Astrocyte (in vitro differentiated cells and primary cell): ENCODE measurements around the gene SPDL1. TPM values are rescaled to one million over a fixed set of nuclear protein-coding genes. Genes with fewer than 3 reads are reported as not detected.

Experiments
- DNase-seq: peaks from one replicate; pipeline ENCODE4 v3.0.0-alpha.2; 2010; ENCODE audit warnings: low read depth
- FAIRE-seq: peaks from 2 replicates; lab custom pipeline; 2011; peaks lifted over from hg19 to GRCh38; lab: Jason Lieb, UNC
- H2AFZ ChIP-seq: 2 replicates; pipeline ENCODE4 v1.6.0; 2012; ENCODE audit warnings: low read depth, low read length, inconsistent platforms
- H3K27ac ChIP-seq: 2 replicates; pipeline ENCODE4 v1.5.1; 2011; ENCODE audit warnings: low read depth, low read length, inconsistent platforms
- H3K27me3 ChIP-seq: 2 replicates; pipeline ENCODE4 v1.6.0; 2011; ENCODE audit warnings: low read length, inconsistent platforms; ENCODE audit not compliant: insufficient read depth
- H3K36me3 ChIP-seq: 2 replicates; pipeline ENCODE4 v1.5.1; 2011; ENCODE audit warnings: low read length, inconsistent platforms; ENCODE audit not compliant: insufficient read depth
- H3K4me1 ChIP-seq: 2 replicates; pipeline ENCODE4 v1.5.1; 2011; ENCODE audit warnings: low read length, inconsistent platforms; ENCODE audit not compliant: insufficient read depth
- H3K4me2 ChIP-seq: 2 replicates; pipeline ENCODE4 v1.6.0; 2012; ENCODE audit warnings: low read length, inconsistent platforms
- H3K4me3 ChIP-seq: 2 replicates; pipeline ENCODE4 v1.5.1; 2011; ENCODE audit warnings: low read depth, mild to moderate bottlenecking, low read length, inconsistent platforms; ENCODE audit not compliant: insufficient read depth
- H3K79me2 ChIP-seq: 2 replicates; pipeline ENCODE4 v1.6.0; 2012; ENCODE audit warnings: mild to moderate bottlenecking, low read length, inconsistent platforms; ENCODE audit not compliant: insufficient read depth
- H3K9ac ChIP-seq: 2 replicates; pipeline ENCODE4 v1.6.0; 2012; ENCODE audit warnings: mild to moderate bottlenecking, low read length, inconsistent platforms
- H3K9me3 ChIP-seq: 2 replicates; pipeline ENCODE4 v1.5.1; 2012; ENCODE audit warnings: low read depth, mild to moderate bottlenecking, low read length, inconsistent platforms; ENCODE audit not compliant: insufficient read depth
- H4K20me1 ChIP-seq: 2 replicates; pipeline ENCODE4 v1.6.0; 2012; ENCODE audit warnings: low read length, inconsistent platforms; ENCODE audit not compliant: insufficient read depth
- H3K27ac Mint-ChIP-seq: one replicate; pipeline ENCODE4 v1.8.0; 2021; ENCODE audit warnings: mild to moderate bottlenecking, mixed read lengths; ENCODE audit not compliant: unreplicated experiment
- H3K27me3 Mint-ChIP-seq: one replicate; pipeline ENCODE4 v1.8.0; 2021; ENCODE audit warnings: low read depth, mixed read lengths; ENCODE audit not compliant: unreplicated experiment
- H3K36me3 Mint-ChIP-seq: one replicate; pipeline ENCODE4 v1.8.0; 2021; ENCODE audit warnings: low read depth, mixed read lengths; ENCODE audit not compliant: unreplicated experiment
- H3K4me1 Mint-ChIP-seq: one replicate; pipeline ENCODE4 v1.8.0; 2021; ENCODE audit warnings: low read depth, mixed read lengths; ENCODE audit not compliant: unreplicated experiment
- H3K4me3 Mint-ChIP-seq: one replicate; pipeline ENCODE4 v1.8.0; 2021; ENCODE audit warnings: mild to moderate bottlenecking, moderate library complexity, mixed read lengths; ENCODE audit not compliant: unreplicated experiment
- H3K9me3 Mint-ChIP-seq: one replicate; pipeline ENCODE4 v1.8.0; 2021; ENCODE audit warnings: mild to moderate bottlenecking, mixed read lengths; ENCODE audit not compliant: unreplicated experiment
- CTCF ChIP-seq: IDR thresholded peaks from 2 replicates; pipeline ENCODE4 v1.5.1; 2011; ENCODE audit warnings: low read depth, mild to moderate bottlenecking, inconsistent platforms, low read length, moderate library complexity; ENCODE audit not compliant: insufficient read depth
- EZH2 ChIP-seq: IDR thresholded peaks from 2 replicates; pipeline ENCODE4 v1.6.1; 2012; ENCODE audit warnings: mild to moderate bottlenecking, low read length, inconsistent platforms; ENCODE audit not compliant: insufficient read depth
- total RNA-seq: library from RNA; stranded (reverse); gene quantifications from 2 replicates; pipeline ENCODE4 v1.2.1, GENCODE V29; 2021

Gene SPDL1
- total RNA-seq, 1 donor from 2014 or later, result 27.0 TPM

- Histone ChIP-seq H4K20me1 (no peaks in the 10 kb centered on the region), H3K27me3 (no peaks in the 10 kb centered on the region), H3K9ac (no peak overlapping the region), H3K4me1 (no peaks in the 10 kb centered on the region), H3K27ac (no peak overlapping the region), H3K79me2 (no peaks in the 10 kb centered on the region), H3K4me2 (no peak overlapping the region), H3K9me3 (peaks cover 5% of the 10 kb centered on the region), H3K36me3 (no peaks in the 10 kb centered on the region), H3K4me3 (no peak overlapping the region), H2AFZ (no peak overlapping the region)
- Mint-ChIP-seq H3K9me3 (peaks cover 16% of the 10 kb centered on the region), H3K27me3 (peaks cover 27% of the 10 kb centered on the region), H3K36me3 (no peaks in the 10 kb centered on the region), H3K27ac (no peak overlapping the region), H3K4me1 (no peaks in the 10 kb centered on the region), H3K4me3 (no peak overlapping the region)
- peak; percentile 5 for FAIRE-seq
- DNase-seq, result peak; percentile 12
- TF ChIP-seq EZH2, result no peak
- no peak for TF ChIP-seq CTCF
Observed at GRCh38 chr5:169641253-169641652, 57.7 kb downstream of the SPDL1 start.

GRCh38 chr5:169646856-169647255 is 63.3 kb downstream of the SPDL1 start:
- Mint-ChIP-seq H3K9me3 (no peaks in the 10 kb centered on the region), H3K36me3 (no peaks in the 10 kb centered on the region), H3K4me3 (no peak overlapping the region), H3K4me1 (peaks cover 28% of the 10 kb centered on the region), H3K27ac (no peak overlapping the region), H3K27me3 (peaks cover 4% of the 10 kb centered on the region)
- Histone ChIP-seq H2AFZ (no peak overlapping the region), H3K4me1 (peaks cover 28% of the 10 kb centered on the region), H3K36me3 (no peaks in the 10 kb centered on the region), H3K79me2 (no peaks in the 10 kb centered on the region), H3K27me3 (no peaks in the 10 kb centered on the region), H3K9ac (no peak overlapping the region), H3K27ac (no peak overlapping the region), H3K9me3 (no peaks in the 10 kb centered on the region), H3K4me3 (no peak overlapping the region), H3K4me2 (no peak overlapping the region), H4K20me1 (no peaks in the 10 kb centered on the region)
- no peak for DNase-seq
- no peak for TF ChIP-seq CTCF
- TF ChIP-seq EZH2, result no peak
- FAIRE-seq, result no peak

GRCh38 chr5:169647566-169647965 is 64.0 kb downstream of the SPDL1 start:
- H3K4me3 ChIP-seq, result no peak overlapping the region
- H4K20me1 ChIP-seq, result no peaks in the 10 kb centered on the region
- no peak for FAIRE-seq
- no peak overlapping the region for H3K9ac ChIP-seq
- H3K27me3 Mint-ChIP-seq, result peaks cover 8% of the 10 kb centered on the region
- no peaks in the 10 kb centered on the region for H3K27me3 ChIP-seq
- no peaks in the 10 kb centered on the region for H3K36me3 ChIP-seq
- no peak overlapping the region for H3K27ac Mint-ChIP-seq
- DNase-seq, result no peak
- H3K36me3 Mint-ChIP-seq, result no peaks in the 10 kb centered on the region
- TF ChIP-seq CTCF (no peak), EZH2 (no peak)
- no peak overlapping the region for H3K27ac ChIP-seq
- peaks cover 28% of the 10 kb centered on the region for H3K4me1 Mint-ChIP-seq
- no peaks in the 10 kb centered on the region for H3K9me3 ChIP-seq
- no peak overlapping the region for H3K4me2 ChIP-seq
- H3K4me1 ChIP-seq, result peaks cover 28% of the 10 kb centered on the region
- H3K9me3 Mint-ChIP-seq, result no peaks in the 10 kb centered on the region
- no peak overlapping the region for H3K4me3 Mint-ChIP-seq
- no peaks in the 10 kb centered on the region for H3K79me2 ChIP-seq
- no peak overlapping the region for H2AFZ ChIP-seq
